ENCODE results near the gene ZNF689.
A peak's percentile ranks its signal among the peaks of the same experiment; 100 is the strongest.

ZNF689 gene

DNA sequence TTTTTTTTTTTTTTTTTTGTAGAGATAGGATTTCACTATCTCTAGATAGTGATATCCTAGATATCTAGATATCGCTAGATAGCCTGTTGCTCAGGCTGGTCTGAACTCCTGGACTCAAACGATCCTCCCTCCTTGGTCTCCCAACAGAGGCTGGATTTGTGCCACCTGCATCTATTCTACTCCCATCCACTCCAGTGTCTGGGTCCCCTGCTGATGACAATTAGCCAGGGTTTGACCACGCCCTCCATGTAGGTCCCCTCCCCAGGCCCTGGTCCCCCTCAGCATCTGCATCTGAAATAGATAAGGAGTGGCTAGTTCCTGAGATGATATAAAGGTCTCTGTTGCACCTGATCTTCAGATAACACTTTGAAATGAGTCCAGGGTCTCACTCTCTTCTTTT, 40.9 kb downstream of the ZNF689 start:
- Histone ChIP-seq H3K9me3 (ENCODE audit: insufficient read depth, low read depth, low read length) (no peaks in the 10 kb centered on the region), H3K4me3 (ENCODE audit: low read length) (no peak overlapping the region), H3K9ac (ENCODE audit: low read depth, low read length) (no peak overlapping the region), H3K27me3 (ENCODE audit: insufficient read depth, low read length) (no peaks in the 10 kb centered on the region), H3K27ac (ENCODE audit: low read length) (no peak overlapping the region), H3K4me1 (ENCODE audit: insufficient read depth, low read length) (peaks cover 3% of the 10 kb centered on the region), H3K36me3 (ENCODE audit: insufficient read depth, low read depth, low read length) (no peaks in the 10 kb centered on the region)

DNA sequence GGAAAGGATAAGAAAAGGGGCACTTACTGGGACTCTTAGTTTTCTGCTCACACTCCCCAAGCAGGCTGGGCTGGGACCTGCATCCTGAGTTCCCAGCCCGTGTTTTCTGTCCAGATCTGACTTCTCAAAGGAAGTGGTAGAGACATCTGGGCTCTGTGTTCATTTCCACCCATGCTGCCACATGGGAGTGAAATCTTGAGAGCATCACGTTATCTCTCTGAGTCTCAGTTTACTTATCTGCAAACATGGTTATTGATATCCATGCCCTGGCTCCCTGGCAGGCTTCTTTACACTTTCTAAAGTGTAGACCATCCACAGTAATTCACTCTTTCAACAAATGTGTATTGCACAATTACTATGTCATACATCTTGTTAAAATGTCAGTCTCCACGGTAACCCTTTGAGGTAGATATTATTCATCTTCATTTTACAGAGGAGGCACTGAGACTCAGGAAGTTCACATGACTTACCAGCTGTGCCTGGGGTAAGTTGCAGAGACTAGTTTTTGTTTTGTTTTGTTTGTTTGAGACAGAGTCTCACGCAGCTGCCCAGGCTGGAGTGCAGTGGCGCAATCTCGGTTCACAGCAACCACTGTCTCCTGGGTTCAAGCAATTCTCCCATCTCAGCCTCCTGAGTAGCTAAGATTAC, 42.1 kb downstream of the ZNF689 start:
- no peaks in the 10 kb centered on the region for H3K36me3 ChIP-seq (ENCODE audit: insufficient read depth, low read depth, low read length)
- no peaks in the 10 kb centered on the region for H3K9me3 ChIP-seq (ENCODE audit: insufficient read depth, low read depth, low read length)
- H3K27ac ChIP-seq (ENCODE audit: low read length) = no peak overlapping the region
- no peak overlapping the region for H3K4me3 ChIP-seq (ENCODE audit: low read length)
- H3K9ac ChIP-seq (ENCODE audit: low read depth, low read length) = no peak overlapping the region
- no peaks in the 10 kb centered on the region for H3K27me3 ChIP-seq (ENCODE audit: insufficient read depth, low read length)
- H3K4me1 ChIP-seq (ENCODE audit: insufficient read depth, low read length) = peaks cover 3% of the 10 kb centered on the region

DNA sequence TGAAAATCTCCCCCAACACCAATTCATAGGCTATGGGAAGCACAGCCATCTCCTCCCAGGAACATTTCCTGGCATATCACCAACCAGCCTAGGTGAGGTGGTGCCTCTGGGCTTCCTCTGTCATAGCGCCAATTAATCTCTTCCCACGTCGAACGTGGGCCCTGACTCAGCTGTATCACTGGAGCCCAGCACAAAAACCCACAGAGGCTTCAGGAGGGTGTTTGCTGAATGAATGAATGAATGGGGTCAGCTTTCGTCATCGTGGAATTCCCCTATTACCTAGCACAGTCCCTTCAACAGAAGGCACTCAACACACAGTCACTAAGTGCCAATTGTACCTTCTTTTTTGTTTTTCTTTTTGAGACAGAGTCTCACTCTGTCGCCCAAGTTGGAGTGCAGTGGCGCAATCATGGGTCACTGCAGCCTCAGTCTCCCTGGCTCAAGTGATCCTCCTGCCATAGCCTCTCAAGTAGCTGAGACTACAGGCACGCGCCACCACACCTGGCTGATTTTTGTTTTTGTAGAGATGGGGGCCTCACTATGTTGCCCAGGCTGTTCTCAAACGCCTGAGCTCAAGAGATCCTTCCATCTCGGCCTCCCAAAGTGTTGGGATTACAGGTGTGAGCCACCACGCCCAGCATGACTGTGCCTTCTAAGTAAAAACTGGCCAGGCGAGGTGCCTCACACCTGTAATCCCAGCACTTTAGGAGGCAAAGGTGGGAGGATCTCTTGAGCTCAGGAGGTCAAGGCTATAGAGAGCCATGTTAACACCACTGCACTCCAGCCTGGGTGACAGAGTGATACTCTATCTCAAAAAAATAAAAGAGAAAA, 42.8 kb downstream of the ZNF689 start:
- Histone ChIP-seq H3K9ac (ENCODE audit: low read depth, low read length) (no peak overlapping the region), H3K27ac (ENCODE audit: low read length) (no peak overlapping the region), H3K27me3 (ENCODE audit: insufficient read depth, low read length) (no peaks in the 10 kb centered on the region), H3K9me3 (ENCODE audit: insufficient read depth, low read depth, low read length) (no peaks in the 10 kb centered on the region), H3K36me3 (ENCODE audit: insufficient read depth, low read depth, low read length) (no peaks in the 10 kb centered on the region), H3K4me3 (ENCODE audit: low read length) (no peak overlapping the region), H3K4me1 (ENCODE audit: insufficient read depth, low read length) (peaks cover 3% of the 10 kb centered on the region)

DNA sequence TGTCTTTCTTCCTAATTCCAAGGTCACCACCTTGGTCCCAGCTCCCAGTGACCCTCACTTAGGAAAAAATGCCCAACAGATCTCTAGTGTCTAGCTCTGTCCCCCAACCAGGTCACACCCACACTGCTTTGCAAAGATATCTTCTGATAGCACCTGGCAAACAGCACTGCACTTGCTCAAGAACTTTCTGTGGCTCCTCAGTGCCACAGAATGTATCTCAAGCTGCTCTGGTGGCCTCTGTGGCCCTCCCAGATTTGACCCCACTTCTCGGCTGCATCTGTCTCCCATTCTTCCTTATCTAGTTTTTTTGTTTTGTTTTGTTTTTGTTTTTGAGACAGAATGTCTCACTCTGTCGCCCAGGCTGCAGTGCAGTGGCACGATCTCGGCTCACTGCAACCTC, 43.7 kb downstream of the ZNF689 start:
- Histone ChIP-seq H3K27me3 (ENCODE audit: insufficient read depth, low read length) (no peaks in the 10 kb centered on the region), H3K4me1 (ENCODE audit: insufficient read depth, low read length) (peaks cover 3% of the 10 kb centered on the region), H3K27ac (ENCODE audit: low read length) (no peak overlapping the region), H3K36me3 (ENCODE audit: insufficient read depth, low read depth, low read length) (no peaks in the 10 kb centered on the region), H3K9me3 (ENCODE audit: insufficient read depth, low read depth, low read length) (no peaks in the 10 kb centered on the region), H3K4me3 (ENCODE audit: low read length) (no peak overlapping the region), H3K9ac (ENCODE audit: low read depth, low read length) (no peak overlapping the region)

DNA sequence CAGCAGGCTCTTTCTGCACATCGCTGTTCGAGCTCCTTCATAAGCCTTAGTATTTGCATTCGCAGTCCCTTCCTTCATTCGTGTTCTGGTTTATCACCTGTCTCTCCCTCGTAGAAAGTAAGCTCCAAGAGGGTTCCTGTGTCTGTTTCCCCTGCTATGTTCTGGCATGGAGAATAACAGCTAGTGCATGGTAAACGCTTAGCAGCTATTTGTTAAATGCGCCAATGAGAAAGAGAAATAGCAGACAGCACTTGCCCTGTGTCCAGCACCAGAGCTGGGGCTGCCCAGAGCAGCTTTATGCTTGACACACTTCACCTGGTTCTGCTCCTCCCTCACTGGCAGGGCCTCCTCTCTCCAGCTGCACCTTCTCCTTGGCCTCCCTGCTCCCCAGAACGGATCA, 44.2 kb downstream of the ZNF689 start:
- Histone ChIP-seq H3K27me3 (ENCODE audit: insufficient read depth, low read length) (no peaks in the 10 kb centered on the region), H3K27ac (ENCODE audit: low read length) (no peak overlapping the region), H3K4me3 (ENCODE audit: low read length) (no peak overlapping the region), H3K9me3 (ENCODE audit: insufficient read depth, low read depth, low read length) (no peaks in the 10 kb centered on the region), H3K9ac (ENCODE audit: low read depth, low read length) (no peak overlapping the region), H3K4me1 (ENCODE audit: insufficient read depth, low read length) (peaks cover 5% of the 10 kb centered on the region), H3K36me3 (ENCODE audit: insufficient read depth, low read depth, low read length) (no peaks in the 10 kb centered on the region)

DNA sequence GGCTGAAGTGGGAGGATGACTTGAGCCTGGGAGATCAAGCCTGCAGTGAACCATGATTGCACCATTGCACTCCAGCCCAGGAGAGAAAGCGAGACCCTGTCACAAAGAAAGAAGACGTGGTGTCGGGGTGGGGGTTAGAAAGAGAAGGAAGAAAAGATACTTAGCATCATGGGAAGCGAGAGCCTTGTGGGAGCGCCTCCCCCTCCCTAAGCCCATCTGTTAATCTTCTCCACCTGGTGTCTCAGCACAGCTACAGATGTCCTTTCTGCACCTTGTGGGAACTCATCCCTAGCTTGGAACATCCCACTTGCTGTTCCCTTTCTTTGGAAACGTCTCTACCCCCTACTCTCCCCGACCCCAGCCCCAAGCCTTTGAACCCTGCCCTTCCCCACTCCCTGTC, 44.7 kb downstream of the ZNF689 start:
- Histone ChIP-seq H3K27me3 (ENCODE audit: insufficient read depth, low read length) (no peaks in the 10 kb centered on the region), H3K4me1 (ENCODE audit: insufficient read depth, low read length) (peaks cover 6% of the 10 kb centered on the region), H3K4me3 (ENCODE audit: low read length) (no peak overlapping the region), H3K9me3 (ENCODE audit: insufficient read depth, low read depth, low read length) (no peaks in the 10 kb centered on the region), H3K36me3 (ENCODE audit: insufficient read depth, low read depth, low read length) (no peaks in the 10 kb centered on the region), H3K27ac (ENCODE audit: low read length) (no peak overlapping the region), H3K9ac (ENCODE audit: low read depth, low read length) (no peak overlapping the region)

DNA sequence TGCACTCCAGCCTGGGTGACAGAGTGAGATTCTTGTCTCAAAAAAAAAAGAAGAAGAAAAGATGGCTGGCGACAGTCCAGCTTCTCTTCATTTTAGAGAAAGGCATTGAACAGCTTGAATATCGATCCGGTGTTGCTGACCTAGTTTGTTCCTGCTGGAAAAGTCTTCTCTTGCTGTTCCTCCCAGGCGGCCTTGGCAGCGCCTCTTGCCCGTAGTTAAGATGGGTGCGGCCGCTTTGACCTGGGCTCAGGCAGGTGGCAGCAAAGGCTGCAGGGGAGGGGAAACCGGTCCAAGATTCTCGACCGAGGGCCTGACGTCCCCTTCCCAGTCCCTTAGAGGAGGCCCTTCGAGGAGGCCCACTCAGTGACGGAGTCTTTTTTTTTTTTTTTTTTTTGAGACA, 48.2 kb downstream of the ZNF689 start:
- H3K27me3 ChIP-seq (ENCODE audit: insufficient read depth, low read length) = no peaks in the 10 kb centered on the region
- no peak overlapping the region for H3K27ac ChIP-seq (ENCODE audit: low read length)
- 0 out of 2 replicates have a peak, but pooled peaks cover 3% of the 10 kb centered on the region for H3K4me1 ChIP-seq (ENCODE audit: insufficient read depth, low read length)
- no peak overlapping the region for H3K4me3 ChIP-seq (ENCODE audit: low read length)
- no peak overlapping the region for H3K9ac ChIP-seq (ENCODE audit: low read depth, low read length)
- H3K9me3 ChIP-seq (ENCODE audit: insufficient read depth, low read depth, low read length) = no peaks in the 10 kb centered on the region
- H3K36me3 ChIP-seq (ENCODE audit: insufficient read depth, low read depth, low read length) = no peaks in the 10 kb centered on the region

DNA sequence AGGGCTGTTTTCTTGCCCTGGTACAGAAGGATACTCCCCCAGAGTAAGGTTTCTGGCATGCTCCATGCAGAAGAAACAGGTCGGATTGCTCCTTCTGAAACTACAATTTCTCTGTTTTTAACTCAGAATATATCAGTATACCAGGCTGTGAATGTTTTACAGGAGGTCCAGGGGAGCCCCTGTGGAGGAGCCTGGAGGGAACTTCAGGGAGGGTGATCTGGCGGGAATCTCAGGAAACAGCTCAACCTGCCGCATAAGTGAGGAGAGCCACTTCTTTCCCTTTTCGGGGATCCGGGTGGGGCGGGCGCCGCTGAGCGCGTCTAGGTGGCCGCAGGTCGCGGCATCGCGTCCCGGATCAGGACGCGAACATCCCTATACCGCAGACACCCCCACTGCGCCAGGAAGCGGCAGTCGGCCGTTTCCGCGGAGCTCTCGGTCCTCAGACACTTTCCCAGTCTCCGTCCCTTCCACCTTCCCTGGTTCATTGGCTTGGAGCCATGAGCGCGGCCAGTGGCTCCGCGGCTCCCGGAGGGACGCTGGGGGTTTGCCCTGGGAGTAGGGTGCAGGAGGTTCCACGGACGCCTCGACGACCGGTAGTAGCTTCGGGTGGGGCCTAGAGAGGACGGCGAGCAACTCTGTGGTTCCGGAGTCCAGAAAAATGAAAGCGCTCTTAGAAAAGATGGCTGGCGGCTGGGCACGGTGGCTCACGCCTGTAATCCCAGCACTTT, 48.9 kb downstream of the ZNF689 start:
- Histone ChIP-seq H3K27ac (ENCODE audit: low read length) (no peak overlapping the region), H3K4me3 (ENCODE audit: low read length) (no peak overlapping the region), H3K27me3 (ENCODE audit: insufficient read depth, low read length) (no peaks in the 10 kb centered on the region), H3K9me3 (ENCODE audit: insufficient read depth, low read depth, low read length) (no peaks in the 10 kb centered on the region), H3K4me1 (ENCODE audit: insufficient read depth, low read length) (0 out of 2 replicates have a peak, but pooled peaks cover 4% of the 10 kb centered on the region), H3K36me3 (ENCODE audit: insufficient read depth, low read depth, low read length) (no peaks in the 10 kb centered on the region), H3K9ac (ENCODE audit: low read depth, low read length) (no peak overlapping the region)

DNA sequence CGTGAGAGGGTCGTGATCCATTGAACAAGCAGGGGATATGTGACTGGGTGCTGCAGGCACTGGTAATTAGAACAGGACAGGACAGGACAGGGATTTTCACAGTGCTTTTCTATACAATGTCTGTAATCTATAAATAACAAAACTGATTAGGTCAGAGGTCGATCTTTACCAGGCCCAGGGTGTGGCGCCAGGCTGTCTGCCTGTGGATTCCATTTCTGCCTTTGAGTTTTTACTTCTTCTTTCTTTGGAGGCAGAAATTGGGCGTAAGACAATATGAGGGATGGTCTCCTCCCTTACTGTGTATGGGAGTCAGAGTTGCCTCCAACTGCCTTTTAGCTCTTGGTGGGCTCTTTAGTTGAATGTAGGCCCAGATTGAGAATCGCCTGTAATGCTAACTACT, 50.5 kb downstream of the ZNF689 start:
- H3K4me1 ChIP-seq (ENCODE audit: insufficient read depth, low read length) = 0 out of 2 replicates have a peak, but pooled peaks cover 6% of the 10 kb centered on the region
- H3K9ac ChIP-seq (ENCODE audit: low read depth, low read length) = no peak overlapping the region
- no peaks in the 10 kb centered on the region for H3K27me3 ChIP-seq (ENCODE audit: insufficient read depth, low read length)
- H3K4me3 ChIP-seq (ENCODE audit: low read length) = no peak overlapping the region
- H3K27ac ChIP-seq (ENCODE audit: low read length) = no peak overlapping the region
- H3K36me3 ChIP-seq (ENCODE audit: insufficient read depth, low read depth, low read length) = peaks cover 6% of the 10 kb centered on the region
- H3K9me3 ChIP-seq (ENCODE audit: insufficient read depth, low read depth, low read length) = no peaks in the 10 kb centered on the region

DNA sequence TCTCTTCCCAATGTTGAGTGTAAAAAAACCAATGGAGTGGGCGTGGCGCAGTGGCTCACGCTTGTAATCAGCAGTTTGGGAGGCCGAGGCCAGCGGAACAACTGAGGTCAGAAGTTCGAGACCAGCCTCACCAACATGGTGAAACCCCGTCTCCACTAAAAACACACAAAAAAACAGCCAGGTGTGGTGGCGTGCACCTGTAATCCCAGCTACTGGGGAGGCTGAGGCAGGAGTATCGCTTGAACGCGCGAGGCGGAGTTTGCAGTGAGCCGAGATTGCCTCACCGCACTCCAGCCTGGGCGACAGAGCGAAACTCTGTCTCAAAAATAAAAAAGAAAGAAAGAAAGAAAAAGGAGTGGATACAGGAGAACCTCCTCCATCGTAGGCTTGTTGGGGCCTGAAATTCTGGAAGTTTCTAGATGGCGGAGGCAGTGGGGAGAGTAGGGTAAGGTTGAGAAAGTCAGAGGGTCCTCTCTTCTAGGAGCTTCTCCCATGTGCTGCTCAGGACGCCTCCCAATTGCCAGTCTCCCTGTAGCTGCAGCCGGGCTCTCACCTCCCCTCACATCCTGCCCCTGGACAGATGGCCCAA, 51.3 kb downstream of the ZNF689 start:
- Histone ChIP-seq H3K9me3 (ENCODE audit: insufficient read depth, low read depth, low read length) (no peaks in the 10 kb centered on the region), H3K4me1 (ENCODE audit: insufficient read depth, low read length) (0 out of 2 replicates have a peak, but pooled peaks cover 6% of the 10 kb centered on the region), H3K36me3 (ENCODE audit: insufficient read depth, low read depth, low read length) (peaks cover 14% of the 10 kb centered on the region), H3K9ac (ENCODE audit: low read depth, low read length) (peak overlapping the region; percentile 69; the same call in 1 of the 2 replicates), H3K4me3 (ENCODE audit: low read length) (peak overlapping the region; percentile 54), H3K27me3 (ENCODE audit: insufficient read depth, low read length) (no peaks in the 10 kb centered on the region), H3K27ac (ENCODE audit: low read length) (peak overlapping the region; percentile 59)

DNA sequence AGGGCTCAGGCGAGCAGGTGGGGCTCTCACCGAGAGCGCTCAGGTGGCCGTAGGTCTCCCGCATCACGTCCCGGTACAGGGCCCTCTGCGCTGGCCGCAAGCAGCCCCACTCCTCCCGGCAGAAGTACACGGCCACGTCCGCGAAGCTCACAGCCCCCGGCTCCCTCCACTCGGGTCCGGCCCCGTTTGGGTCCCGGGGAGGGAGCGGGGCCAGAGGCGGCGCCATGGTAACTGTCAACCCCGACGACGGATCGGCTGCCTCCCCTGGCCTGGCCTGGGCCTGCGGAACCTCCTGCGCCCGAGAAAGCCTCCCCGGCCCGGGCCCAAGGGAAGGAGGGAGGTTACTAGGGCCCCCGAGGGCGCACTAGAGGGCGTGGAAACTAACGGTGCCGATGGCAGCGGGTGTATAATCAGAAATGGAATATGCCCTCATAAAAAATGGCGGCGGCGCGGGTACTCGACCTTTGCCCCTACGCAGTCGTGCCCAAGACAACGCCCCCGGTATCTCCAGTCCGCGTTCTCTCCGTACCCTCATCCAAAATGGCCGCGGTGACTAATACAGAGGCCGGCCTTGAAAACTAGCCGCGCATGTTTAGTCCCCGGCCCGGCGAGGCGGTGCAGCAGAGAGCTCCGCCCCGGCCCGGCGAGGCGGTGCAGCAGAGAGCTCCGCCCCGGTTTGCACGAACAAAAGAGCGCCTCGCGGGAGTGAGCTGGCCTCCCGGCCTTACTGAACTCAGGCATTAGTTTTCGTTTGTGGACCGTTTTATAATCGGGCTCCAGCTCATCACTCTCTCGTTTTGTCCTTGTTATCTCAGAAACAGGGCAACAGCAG, 52.0 kb downstream of the ZNF689 start, which contains the start of gene ZNF764:
Gene ZNF764 (minus strand): TSS at position 418 of the 832 bp plus-strand sequence. CDS start 192 bp downstream, at position 226.
- no peaks in the 10 kb centered on the region for H3K27me3 ChIP-seq (ENCODE audit: insufficient read depth, low read length)
- no peaks in the 10 kb centered on the region for H3K9me3 ChIP-seq (ENCODE audit: insufficient read depth, low read depth, low read length)
- peaks cover 21% of the 10 kb centered on the region for H3K36me3 ChIP-seq (ENCODE audit: insufficient read depth, low read depth, low read length)
- H3K27ac ChIP-seq (ENCODE audit: low read length) = peak within 1 kb of the TSS; percentile 59
- H3K4me3 ChIP-seq (ENCODE audit: low read length) = peak within 1 kb of the TSS; percentile 81
- H3K9ac ChIP-seq (ENCODE audit: low read depth, low read length) = peak within 1 kb of the TSS; percentile 82
- H3K4me1 ChIP-seq (ENCODE audit: insufficient read depth, low read length) = 0 out of 2 replicates have a peak, but pooled peaks cover 6% of the 10 kb centered on the region

All from iPS-20b (cell line).